GM18498 (cell line): ENCODE measurements around the gene UMODL1.
A peak's percentile ranks its signal among the peaks of the same experiment; 100 is the strongest.

Experiments used
- ATAC-seq: cut with Tn5 transposase; IDR thresholded peaks from one replicate; pipeline ENCODE4 v1.9.1; 2021; ENCODE audit warnings: mild to moderate bottlenecking, moderate library complexity; ENCODE audit not compliant: unreplicated experiment

Gene UMODL1

GRCh38 chr21:42093186-42093585 is 22.1 kb downstream of the UMODL1 start:
- ATAC-seq: no peak

- no peak for ATAC-seq
These were observed 22.9 kb downstream of the UMODL1 start for GRCh38 chr21:42093991-42094421.

GRCh38 chr21:42094811-42095210 is 23.7 kb downstream of the UMODL1 start:
- no peak for ATAC-seq

- ATAC-seq: no peak
These were observed 24.5 kb downstream of the UMODL1 start for GRCh38 chr21:42095581-42095980.

- no peak for ATAC-seq
These were observed 25.4 kb downstream of the UMODL1 start for GRCh38 chr21:42096566-42096965.

- ATAC-seq: no peak
These were observed 26.2 kb downstream of the UMODL1 start for GRCh38 chr21:42097274-42097673.

- no peak for ATAC-seq
These were observed 26.8 kb downstream of the UMODL1 start for GRCh38 chr21:42097860-42098454.

GRCh38 chr21:42098957-42099505 is 27.9 kb downstream of the UMODL1 start:
- ATAC-seq: no peak

GRCh38 chr21:42101246-42101645 is 30.1 kb downstream of the UMODL1 start:
- ATAC-seq: no peak

- ATAC-seq: no peak
These were observed 31.0 kb downstream of the UMODL1 start for GRCh38 chr21:42102076-42102475.

- no peak for ATAC-seq
These were observed 31.4 kb downstream of the UMODL1 start for GRCh38 chr21:42102526-42102925.

GRCh38 chr21:42102991-42103390 is 31.9 kb downstream of the UMODL1 start:
- ATAC-seq: no peak

- ATAC-seq: no peak
These were observed 32.7 kb downstream of the UMODL1 start for GRCh38 chr21:42103843-42104242.

GRCh38 chr21:42105476-42106315 is 34.6 kb downstream of the UMODL1 start:
- no peak for ATAC-seq

- no peak for ATAC-seq
These were observed 35.3 kb downstream of the UMODL1 start for GRCh38 chr21:42106425-42106824.

- ATAC-seq: peak; percentile 7
These were observed 36.2 kb downstream of the UMODL1 start for GRCh38 chr21:42107177-42107880.

- ATAC-seq: peak; percentile 89
These were observed 36.9 kb downstream of the UMODL1 start for GRCh38 chr21:42107881-42108553.

GRCh38 chr21:42108554-42109340 is 37.6 kb downstream of the UMODL1 start:
- ATAC-seq: no peak

GRCh38 chr21:42109473-42109872 is 38.4 kb downstream of the UMODL1 start:
- no peak for ATAC-seq

GRCh38 chr21:42109873-42110525 is 38.9 kb downstream of the UMODL1 start:
- ATAC-seq: no peak
